ENCODE results near the gene CHDH. TPM values are rescaled to one million over a fixed set of nuclear protein-coding genes. Genes with fewer than 3 reads are reported as not detected.

The CHDH gene
- total and polyA plus RNA-seq, 8 donors: 9.3 to 28.2 (median 18.5) TPM

DNA sequence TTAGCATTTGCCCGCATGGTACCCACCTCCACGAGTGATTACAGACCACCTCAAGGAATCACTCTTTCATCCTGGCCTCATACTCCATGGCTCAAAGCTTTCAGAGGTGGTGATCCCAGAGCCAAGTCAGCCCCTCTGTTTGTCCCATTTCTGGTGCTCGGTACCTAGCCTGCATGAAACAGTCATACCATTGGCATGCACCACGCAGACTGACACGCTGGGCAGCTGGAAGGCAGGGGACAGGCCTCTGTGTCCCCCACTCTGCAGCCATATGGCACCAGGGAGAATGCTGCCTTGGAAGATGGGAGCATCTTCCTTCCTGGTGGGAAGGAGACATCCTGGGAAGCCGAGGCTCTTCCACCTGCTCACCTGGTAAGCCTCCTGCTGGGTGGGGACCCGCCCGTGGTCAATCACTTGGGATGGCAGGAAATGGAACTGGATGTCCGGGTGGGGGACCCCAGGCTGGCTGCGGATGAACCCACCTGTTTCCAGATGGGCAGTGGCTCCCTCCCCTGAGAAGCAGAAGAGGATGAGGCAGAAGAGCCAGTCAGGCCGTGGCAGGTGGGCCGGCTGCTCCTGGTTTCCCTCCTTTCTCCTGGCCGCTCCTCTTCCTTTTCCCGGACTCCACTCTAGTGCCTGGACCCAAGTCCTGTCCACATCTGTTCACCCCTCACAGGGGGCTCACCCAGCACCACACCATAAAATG, 26.9 kb downstream of the CHDH start:
- intact Hi-C loops (cut with DNase I): no loop called here
- Histone ChIP-seq H3K9me3 (no peaks in the 10 kb centered on the region), H3K36me3 (peaks cover 0 to 83% (median 35%) of the 10 kb centered on the region in 3 donors), H3K27me3 (no peaks in the 10 kb centered on the region), H3K4me1 (no peaks in the 10 kb centered on the region), H3K4me3 (no peak overlapping the region), H3K27ac (no peak overlapping the region)
- FAIRE-seq (no peak), DNase-seq (no peak), ATAC-seq (no peak)
- TF ChIP-seq CTCF (IDR thresholded peaks at IDR 0.05): no peak
- WGBS, 2 donors: 93 to 97% methylated on average over 12 to 14 of the region's 14 CpGs

DNA sequence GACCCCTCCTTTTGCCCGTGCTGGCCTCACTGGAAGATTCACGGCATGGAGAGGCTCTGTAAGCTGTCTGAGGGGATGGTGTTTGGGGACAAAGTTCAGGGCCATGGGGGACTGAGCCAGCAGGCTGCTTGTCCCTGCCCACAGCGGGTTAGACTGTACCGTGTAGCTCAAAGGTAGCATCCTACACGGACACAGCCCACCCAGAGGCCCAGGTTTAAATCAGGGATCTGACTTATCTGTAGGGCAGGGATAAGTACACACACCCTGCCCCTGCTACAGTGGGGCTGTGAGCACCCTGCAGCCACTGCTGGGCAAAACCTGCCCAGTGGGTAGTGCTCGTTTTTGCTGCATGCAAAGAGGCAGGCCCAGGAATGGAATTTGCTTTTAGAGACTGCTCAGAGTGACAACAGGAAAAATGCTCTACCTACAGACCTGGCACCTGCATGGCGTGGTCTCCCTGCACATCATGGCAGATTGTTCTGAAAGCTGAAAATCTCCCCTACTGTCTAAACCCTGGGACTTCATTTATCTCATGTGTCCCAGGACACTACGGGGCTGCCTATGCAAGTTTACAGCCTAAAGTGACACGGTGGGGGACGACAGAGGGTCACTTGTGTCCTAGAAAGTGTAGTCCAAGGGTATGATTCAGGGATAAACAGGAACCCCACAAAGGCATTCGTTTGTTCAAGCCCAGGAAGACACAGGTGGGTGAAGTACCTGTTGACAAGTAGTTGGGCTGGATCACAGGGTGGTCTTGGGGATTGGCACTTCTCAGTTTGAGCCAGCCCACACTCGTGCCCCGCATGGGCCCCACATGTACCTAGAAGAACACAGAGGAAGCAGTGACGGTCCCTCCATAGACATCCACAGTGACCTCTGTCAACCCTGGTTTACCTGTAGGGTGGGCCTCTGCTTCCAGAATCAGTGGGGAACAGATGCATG, 27.7 kb downstream of the CHDH start:
- H3K4me1 ChIP-seq: no peaks in the 10 kb centered on the region
- no peak for ATAC-seq
- H3K9me3 ChIP-seq: no peaks in the 10 kb centered on the region
- H3K27ac ChIP-seq: no peak overlapping the region
- no peak for TF ChIP-seq CTCF (IDR thresholded peaks at IDR 0.05)
- no peak overlapping the region for H3K4me3 ChIP-seq
- no peak for FAIRE-seq
- H3K27me3 ChIP-seq: no peaks in the 10 kb centered on the region
- peak in 1 of 6 donors; percentile 28 for DNase-seq
- intact Hi-C loops (cut with DNase I): no loop called here
- peaks cover 0 to 79% (median 35%) of the 10 kb centered on the region in 3 donors for H3K36me3 ChIP-seq
- 82 to 87% methylated on average over 14 of the region's 14 CpGs for WGBS, 2 donors

- no peak for FAIRE-seq
- 88 to 93% methylated on average over 17 of the region's 17 CpGs for WGBS, 2 donors
- no peak for TF ChIP-seq CTCF (IDR thresholded peaks at IDR 0.05)
- intact Hi-C loops (cut with DNase I): no loop called here
- no peaks in the 10 kb centered on the region for H3K4me1 ChIP-seq
- no peaks in the 10 kb centered on the region for H3K9me3 ChIP-seq
- peaks cover 0 to 72% (median 32%) of the 10 kb centered on the region in 3 donors for H3K36me3 ChIP-seq
- ATAC-seq: no peak
- H3K27ac ChIP-seq: no peak overlapping the region
- peak in 1 of 6 donors; percentile 41 for DNase-seq
- H3K27me3 ChIP-seq: no peaks in the 10 kb centered on the region
- no peak overlapping the region for H3K4me3 ChIP-seq
Measured at GRCh38 chr3:53817809-53818208, 28.4 kb downstream of the CHDH start.

- 91 to 92% methylated on average over 6 of the region's 6 CpGs for WGBS, 2 donors
- Histone ChIP-seq H3K27ac (no peak overlapping the region), H3K4me3 (no peak overlapping the region), H3K9me3 (no peaks in the 10 kb centered on the region), H3K36me3 (peaks cover 0 to 68% (median 32%) of the 10 kb centered on the region in 3 donors), H3K4me1 (no peaks in the 10 kb centered on the region), H3K27me3 (no peaks in the 10 kb centered on the region)
- no peak for FAIRE-seq
- no peak for DNase-seq
- TF ChIP-seq CTCF (IDR thresholded peaks at IDR 0.05): no peak
- intact Hi-C loops (cut with DNase I): no loop called here
- no peak for ATAC-seq
Measured at GRCh38 chr3:53817211-53817610, 29.0 kb downstream of the CHDH start.
